ENCODE measurements around the gene PSORS1C2. TPM values are rescaled to one million over a fixed set of nuclear protein-coding genes. Genes with fewer than 3 reads are reported as not detected.

The PSORS1C2 gene
- total RNA-seq, 1 donor from 2014 or later: not detected

- Histone ChIP-seq H3K9ac (ENCODE audit: low read depth in 1 of 3, low read length in 3 of 3) (peak overlapping the region in 1 of 3 donors; percentile 8), H3K4me3 (ENCODE audit: low read length in 3 of 3) (no peak overlapping the region), H3K27me3 (ENCODE audit: control insufficient read depth in 3 of 3, insufficient read depth in 3 of 3, low read length in 3 of 3) (peaks cover 0 to 6% (median 0%) of the 10 kb centered on the region in 3 donors), H3K27ac (ENCODE audit: low read depth, low read length) (no peak overlapping the region), H3K9me3 (ENCODE audit: control insufficient read depth in 3 of 3, low read length in 3 of 3) (no peaks in the 10 kb centered on the region), H3K4me1 (ENCODE audit: control insufficient read depth in 3 of 3, insufficient read depth in 3 of 3, low read length in 3 of 3) (peaks cover 12 to 25% (median 12%) of the 10 kb centered on the region in 3 donors), H3K36me3 (ENCODE audit: control insufficient read depth in 3 of 3, insufficient read depth in 3 of 3, low read length in 3 of 3) (no peaks in the 10 kb centered on the region)
Measured at GRCh38 chr6:31115941-31116560, 22.8 kb downstream of the PSORS1C2 start.

DNA sequence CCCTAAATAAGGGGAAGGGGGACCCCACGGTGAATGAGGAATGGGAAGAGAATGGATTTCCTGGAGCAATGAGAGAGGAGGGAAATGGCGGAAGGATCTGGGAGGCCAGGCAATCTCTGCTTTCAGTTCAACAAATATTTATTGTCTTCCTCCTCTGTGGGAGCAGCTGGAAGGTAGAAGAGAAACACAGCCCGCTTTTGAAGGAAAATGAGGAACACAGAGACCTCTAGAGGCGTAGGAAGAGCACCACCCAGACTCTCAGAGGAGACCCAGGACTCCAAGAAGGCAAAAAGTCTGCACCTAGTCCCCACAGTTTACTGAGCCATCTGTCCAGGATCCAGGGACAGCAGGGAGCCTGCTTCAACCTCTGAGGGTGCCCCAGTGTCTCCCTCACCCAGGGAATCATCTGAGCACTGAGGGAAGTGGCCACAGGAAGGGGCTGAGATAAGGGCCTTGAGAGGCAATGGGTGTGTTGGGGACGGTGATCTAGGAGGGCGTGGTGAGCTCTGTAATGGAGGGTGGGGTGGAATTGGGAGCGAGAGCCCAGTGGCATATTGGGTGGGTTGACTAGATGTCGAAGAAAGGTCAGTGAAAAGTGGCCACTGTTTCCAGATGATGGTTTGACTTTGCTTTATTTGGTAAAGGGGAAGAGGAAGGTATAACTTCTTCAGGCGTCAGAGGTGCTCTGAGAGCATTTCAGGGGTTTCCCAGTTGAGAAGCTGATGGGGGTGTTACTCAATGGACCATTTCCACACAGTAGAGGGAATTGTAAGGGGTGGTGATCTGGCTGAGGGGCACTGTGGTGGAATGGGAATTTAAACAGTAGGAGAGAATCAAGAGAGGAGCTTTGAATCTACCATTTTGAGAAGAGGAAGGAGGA lies 23.7 kb downstream of the PSORS1C2 start:
- H3K9ac ChIP-seq (ENCODE audit: low read depth in 1 of 3, low read length in 3 of 3): no peak overlapping the region
- H3K4me1 ChIP-seq (ENCODE audit: control insufficient read depth in 3 of 3, insufficient read depth in 3 of 3, low read length in 3 of 3): peaks cover 12 to 25% (median 12%) of the 10 kb centered on the region in 3 donors
- no peaks in the 10 kb centered on the region for H3K9me3 ChIP-seq (ENCODE audit: control insufficient read depth in 3 of 3, low read length in 3 of 3)
- H3K36me3 ChIP-seq (ENCODE audit: control insufficient read depth in 3 of 3, insufficient read depth in 3 of 3, low read length in 3 of 3): no peaks in the 10 kb centered on the region
- H3K27ac ChIP-seq (ENCODE audit: low read depth, low read length): peak overlapping the region; percentile 64
- H3K27me3 ChIP-seq (ENCODE audit: control insufficient read depth in 3 of 3, insufficient read depth in 3 of 3, low read length in 3 of 3): peaks cover 0 to 9% (median under 1%) of the 10 kb centered on the region in 3 donors
- H3K4me3 ChIP-seq (ENCODE audit: low read length in 3 of 3): peak overlapping the region in 2 of 3 donors; percentile 13 to 23

DNA sequence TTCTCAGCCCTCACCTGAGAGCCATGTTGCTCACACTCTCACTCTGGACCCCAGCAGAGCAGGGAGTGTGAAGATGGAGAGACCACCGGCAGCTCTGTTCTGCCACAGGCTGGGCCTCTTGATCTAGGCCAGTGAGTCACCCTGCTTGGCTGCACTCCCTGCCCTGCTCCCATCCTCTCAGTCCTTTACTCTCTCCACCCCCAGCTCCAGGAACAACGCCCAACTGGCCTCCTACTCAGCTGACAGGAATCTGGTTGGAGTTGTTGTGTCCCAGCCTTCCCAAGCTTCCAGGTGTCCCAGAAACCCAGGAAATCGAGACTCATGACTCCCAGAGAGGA lies 24.4 kb downstream of the PSORS1C2 start, which contains the start of gene PSORS1C1:
TSS of gene PSORS1C1 (plus strand) at position 260 of the 338 bp plus-strand sequence. CDS start 14,833 bp downstream, outside the sequence.
- Histone ChIP-seq H3K4me1 (ENCODE audit: control insufficient read depth in 3 of 3, insufficient read depth in 3 of 3, low read length in 3 of 3) (peaks cover 12 to 25% (median 12%) of the 10 kb centered on the region in 3 donors), H3K9ac (ENCODE audit: low read depth in 1 of 3, low read length in 3 of 3) (no peak within 1 kb of the TSS), H3K9me3 (ENCODE audit: control insufficient read depth in 3 of 3, low read length in 3 of 3) (no peaks in the 10 kb centered on the region), H3K27ac (ENCODE audit: low read depth, low read length) (peak within 1 kb of the TSS; percentile 64), H3K36me3 (ENCODE audit: control insufficient read depth in 3 of 3, insufficient read depth in 3 of 3, low read length in 3 of 3) (no peaks in the 10 kb centered on the region), H3K27me3 (ENCODE audit: control insufficient read depth in 3 of 3, insufficient read depth in 3 of 3, low read length in 3 of 3) (peaks cover 4 to 15% (median 7%) of the 10 kb centered on the region in 3 donors), H3K4me3 (ENCODE audit: low read length in 3 of 3) (peak within 1 kb of the TSS in 2 of 3 donors; percentile 13 to 23)

DNA sequence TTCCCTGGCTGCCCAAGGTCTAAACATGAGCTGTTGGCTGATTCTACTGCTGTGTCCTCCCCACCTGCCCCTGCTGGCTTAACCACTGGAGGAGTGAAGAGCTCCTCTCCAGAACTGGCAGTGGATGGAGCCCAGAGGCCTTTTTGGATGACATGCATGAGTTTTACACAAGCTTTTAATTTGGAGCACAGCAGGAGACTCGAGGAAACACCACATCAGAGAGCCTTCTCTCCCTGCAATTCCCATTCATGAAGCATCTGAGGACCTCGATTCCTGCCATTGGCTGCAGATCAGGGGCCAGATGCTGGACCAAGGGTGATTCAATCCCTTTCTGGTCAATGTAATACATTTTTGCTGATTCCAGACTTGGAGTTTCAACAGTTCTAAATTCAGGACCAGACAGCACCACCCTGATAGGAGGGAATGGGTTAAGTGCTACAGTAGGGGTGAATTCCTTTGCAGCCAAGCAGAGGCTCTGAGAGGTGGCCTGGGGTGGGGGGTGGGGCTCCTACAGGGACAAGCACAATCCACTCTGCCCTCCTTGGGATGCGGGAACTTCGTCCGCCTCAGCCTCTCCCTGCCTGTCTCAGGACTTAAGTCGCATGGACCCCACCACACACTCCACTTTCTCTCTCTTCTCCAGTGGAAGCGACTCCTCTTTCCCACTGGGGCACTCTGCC lies 24.9 kb downstream of the PSORS1C2 start:
- peak overlapping the region; percentile 64 for H3K27ac ChIP-seq (ENCODE audit: low read depth, low read length)
- H3K4me1 ChIP-seq (ENCODE audit: control insufficient read depth in 3 of 3, insufficient read depth in 3 of 3, low read length in 3 of 3): peaks cover 12 to 25% (median 12%) of the 10 kb centered on the region in 3 donors
- H3K27me3 ChIP-seq (ENCODE audit: control insufficient read depth in 3 of 3, insufficient read depth in 3 of 3, low read length in 3 of 3): peaks cover 4 to 15% (median 8%) of the 10 kb centered on the region in 3 donors
- no peak overlapping the region for H3K4me3 ChIP-seq (ENCODE audit: low read length in 3 of 3)
- no peaks in the 10 kb centered on the region for H3K36me3 ChIP-seq (ENCODE audit: control insufficient read depth in 3 of 3, insufficient read depth in 3 of 3, low read length in 3 of 3)
- no peaks in the 10 kb centered on the region for H3K9me3 ChIP-seq (ENCODE audit: control insufficient read depth in 3 of 3, low read length in 3 of 3)
- no peak overlapping the region for H3K9ac ChIP-seq (ENCODE audit: low read depth in 1 of 3, low read length in 3 of 3)

GRCh38 chr6:31112478-31112877 lies 26.4 kb downstream of the PSORS1C2 start, which contains the start of gene C6orf15:
TSS of gene C6orf15 (minus strand) at chr6:31112575. CDS start at chr6:31112555, 20 bp downstream.
- Histone ChIP-seq H3K9me3 (ENCODE audit: control insufficient read depth in 3 of 3, low read length in 3 of 3) (no peaks in the 10 kb centered on the region), H3K9ac (ENCODE audit: low read depth in 1 of 3, low read length in 3 of 3) (no peak within 1 kb of the TSS), H3K4me1 (ENCODE audit: control insufficient read depth in 3 of 3, insufficient read depth in 3 of 3, low read length in 3 of 3) (peaks cover 11 to 23% (median 12%) of the 10 kb centered on the region in 3 donors), H3K27me3 (ENCODE audit: control insufficient read depth in 3 of 3, insufficient read depth in 3 of 3, low read length in 3 of 3) (peaks cover 4 to 15% (median 8%) of the 10 kb centered on the region in 3 donors), H3K4me3 (ENCODE audit: low read length in 3 of 3) (no peak within 1 kb of the TSS), H3K36me3 (ENCODE audit: control insufficient read depth in 3 of 3, insufficient read depth in 3 of 3, low read length in 3 of 3) (no peaks in the 10 kb centered on the region), H3K27ac (ENCODE audit: low read depth, low read length) (no peak within 1 kb of the TSS)

DNA sequence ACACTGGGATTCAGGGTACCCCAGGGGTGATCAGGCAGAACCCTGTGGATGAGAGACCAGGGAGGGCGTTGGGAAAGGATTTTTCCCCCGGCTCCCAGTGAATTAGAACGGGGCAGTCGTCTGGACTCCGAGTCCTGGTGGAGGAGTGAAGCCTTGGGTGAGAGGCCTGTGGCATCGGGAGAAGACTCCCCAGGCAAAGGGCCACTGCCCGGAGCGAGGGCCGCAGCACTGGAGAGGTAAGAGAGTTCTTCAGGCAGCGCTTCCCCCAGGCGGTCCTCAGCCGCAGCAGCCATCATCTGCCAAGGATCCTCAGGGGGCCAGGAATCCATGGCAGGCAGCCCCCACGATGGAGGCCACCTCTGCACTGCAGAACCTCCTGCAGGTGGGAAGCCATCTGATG lies 27.2 kb downstream of the PSORS1C2 start:
- peaks cover 4 to 13% (median 8%) of the 10 kb centered on the region in 3 donors for H3K27me3 ChIP-seq (ENCODE audit: control insufficient read depth in 3 of 3, insufficient read depth in 3 of 3, low read length in 3 of 3)
- H3K4me1 ChIP-seq (ENCODE audit: control insufficient read depth in 3 of 3, insufficient read depth in 3 of 3, low read length in 3 of 3): peaks cover 7 to 19% (median 12%) of the 10 kb centered on the region in 3 donors
- H3K36me3 ChIP-seq (ENCODE audit: control insufficient read depth in 3 of 3, insufficient read depth in 3 of 3, low read length in 3 of 3): no peaks in the 10 kb centered on the region
- no peaks in the 10 kb centered on the region for H3K9me3 ChIP-seq (ENCODE audit: control insufficient read depth in 3 of 3, low read length in 3 of 3)
- no peak overlapping the region for H3K4me3 ChIP-seq (ENCODE audit: low read length in 3 of 3)
- H3K9ac ChIP-seq (ENCODE audit: low read depth in 1 of 3, low read length in 3 of 3): no peak overlapping the region
- H3K27ac ChIP-seq (ENCODE audit: low read depth, low read length): no peak overlapping the region

- no peaks in the 10 kb centered on the region for H3K36me3 ChIP-seq (ENCODE audit: control insufficient read depth in 3 of 3, insufficient read depth in 3 of 3, low read length in 3 of 3)
- no peak overlapping the region for H3K9ac ChIP-seq (ENCODE audit: low read depth in 1 of 3, low read length in 3 of 3)
- no peak overlapping the region for H3K27ac ChIP-seq (ENCODE audit: low read depth, low read length)
- peaks cover 7 to 13% (median 12%) of the 10 kb centered on the region in 3 donors for H3K4me1 ChIP-seq (ENCODE audit: control insufficient read depth in 3 of 3, insufficient read depth in 3 of 3, low read length in 3 of 3)
- no peaks in the 10 kb centered on the region for H3K9me3 ChIP-seq (ENCODE audit: control insufficient read depth in 3 of 3, low read length in 3 of 3)
- peaks cover 4 to 13% (median 8%) of the 10 kb centered on the region in 3 donors for H3K27me3 ChIP-seq (ENCODE audit: control insufficient read depth in 3 of 3, insufficient read depth in 3 of 3, low read length in 3 of 3)
- H3K4me3 ChIP-seq (ENCODE audit: low read length in 3 of 3): no peak overlapping the region
Measured at GRCh38 chr6:31110825-31111582, 27.9 kb downstream of the PSORS1C2 start.

- H3K9ac ChIP-seq (ENCODE audit: low read depth in 1 of 3, low read length in 3 of 3): no peak overlapping the region
- H3K27me3 ChIP-seq (ENCODE audit: control insufficient read depth in 3 of 3, insufficient read depth in 3 of 3, low read length in 3 of 3): peaks cover 4 to 16% (median 8%) of the 10 kb centered on the region in 3 donors
- H3K9me3 ChIP-seq (ENCODE audit: control insufficient read depth in 3 of 3, low read length in 3 of 3): no peaks in the 10 kb centered on the region
- H3K4me1 ChIP-seq (ENCODE audit: control insufficient read depth in 3 of 3, insufficient read depth in 3 of 3, low read length in 3 of 3): no peaks in the 10 kb centered on the region
- no peaks in the 10 kb centered on the region for H3K36me3 ChIP-seq (ENCODE audit: control insufficient read depth in 3 of 3, insufficient read depth in 3 of 3, low read length in 3 of 3)
- no peak overlapping the region for H3K27ac ChIP-seq (ENCODE audit: low read depth, low read length)
- no peak overlapping the region for H3K4me3 ChIP-seq (ENCODE audit: low read length in 3 of 3)
Measured at GRCh38 chr6:31107052-31107451, 31.8 kb downstream of the PSORS1C2 start.

GRCh38 chr6:31103136-31103535 lies 35.7 kb downstream of the PSORS1C2 start:
- H3K4me1 ChIP-seq (ENCODE audit: control insufficient read depth in 3 of 3, insufficient read depth in 3 of 3, low read length in 3 of 3): no peaks in the 10 kb centered on the region
- H3K4me3 ChIP-seq (ENCODE audit: low read length in 3 of 3): no peak overlapping the region
- H3K9me3 ChIP-seq (ENCODE audit: control insufficient read depth in 3 of 3, low read length in 3 of 3): no peaks in the 10 kb centered on the region
- no peaks in the 10 kb centered on the region for H3K36me3 ChIP-seq (ENCODE audit: control insufficient read depth in 3 of 3, insufficient read depth in 3 of 3, low read length in 3 of 3)
- peaks cover 0 to 3% (median 0%) of the 10 kb centered on the region in 3 donors for H3K27me3 ChIP-seq (ENCODE audit: control insufficient read depth in 3 of 3, insufficient read depth in 3 of 3, low read length in 3 of 3)
- H3K27ac ChIP-seq (ENCODE audit: low read depth, low read length): no peak overlapping the region
- no peak overlapping the region for H3K9ac ChIP-seq (ENCODE audit: low read depth in 1 of 3, low read length in 3 of 3)
